Skin of body (tissue), 2 donors: Measurements from ENCODE around the gene PMIS2. TPM values are rescaled to one million over a fixed set of nuclear protein-coding genes. Genes with fewer than 3 reads are reported as not detected.
"Not testable (repeated sequence)": the region's sequence is repeated elsewhere in the genome, so short reads cannot be mapped to it uniquely, and the experiment has no call there.

Experiments used
- DNase-seq: peaks from one replicate; lab custom pipeline; 2025; lab: John Stamatoyannopoulos, UW
- total RNA-seq: library from RNA; depleted of rRNA; stranded (reverse); fragments of >200 nt; gene quantifications from one replicate; pipeline ENCODE4 v1.2.3, GENCODE V29; 2014

Gene PMIS2
- total RNA-seq, 1 donor from 2014 or later = not detected

DNA sequence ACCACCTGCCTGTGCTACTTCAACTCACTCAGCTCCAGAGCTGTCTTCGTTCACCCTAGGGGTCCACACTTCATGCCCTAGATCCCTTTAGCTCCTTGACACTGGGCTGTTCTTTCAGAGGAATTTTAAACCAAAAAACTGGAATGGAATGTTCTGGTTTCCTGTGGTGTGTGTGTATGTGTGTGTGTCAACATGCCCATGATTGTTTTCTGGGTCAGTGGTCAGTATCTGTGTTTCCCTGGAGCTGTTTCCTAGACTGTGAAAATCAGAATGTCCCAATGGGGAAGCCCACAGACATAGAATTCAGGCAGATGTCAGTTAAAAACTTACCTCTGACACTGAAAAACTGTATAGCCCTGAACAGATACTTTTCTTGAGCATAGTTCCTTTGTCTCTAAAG lies 1.3 kb downstream of the PMIS2 start:
- DNase-seq = no peak

DNA sequence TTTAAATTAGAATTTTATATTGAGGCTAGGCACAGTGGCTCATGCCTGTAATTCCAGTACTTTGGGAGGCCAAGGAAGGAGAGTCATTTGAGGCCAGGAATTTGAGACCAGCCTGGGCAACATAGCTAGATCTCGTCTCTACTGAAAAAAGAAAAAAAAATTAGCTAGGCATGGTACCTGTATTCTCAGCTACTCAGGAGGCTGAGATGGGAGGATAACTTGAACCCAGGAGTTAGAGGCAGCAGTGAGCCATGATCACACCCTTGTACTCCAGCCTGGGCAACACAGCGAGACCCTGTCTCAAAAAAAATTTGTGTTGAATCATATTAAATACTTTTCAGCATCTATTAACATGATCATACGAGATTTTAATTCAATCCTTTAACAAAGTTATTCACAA lies 4.9 kb downstream of the PMIS2 start:
- no peak for DNase-seq

DNA sequence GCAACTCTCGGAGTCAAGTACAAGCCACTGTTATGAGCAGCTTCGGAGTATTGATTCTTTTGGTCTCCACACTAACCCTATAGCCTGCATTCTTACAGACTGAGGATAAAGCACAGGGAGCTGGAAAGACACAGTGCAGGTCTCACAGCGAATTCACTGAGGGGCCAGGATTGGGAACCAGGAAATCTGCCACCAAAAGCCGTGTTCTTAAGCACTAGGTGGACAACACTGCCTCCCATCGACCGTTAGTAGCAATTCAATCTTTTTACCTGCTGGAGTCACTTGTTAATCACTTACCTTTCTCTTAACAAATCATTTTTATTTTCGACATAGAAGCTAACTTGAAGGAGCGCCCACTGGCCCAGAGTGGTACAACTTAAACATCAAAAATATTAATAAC lies 6.3 kb downstream of the PMIS2 start:
- DNase-seq = no peak

DNA sequence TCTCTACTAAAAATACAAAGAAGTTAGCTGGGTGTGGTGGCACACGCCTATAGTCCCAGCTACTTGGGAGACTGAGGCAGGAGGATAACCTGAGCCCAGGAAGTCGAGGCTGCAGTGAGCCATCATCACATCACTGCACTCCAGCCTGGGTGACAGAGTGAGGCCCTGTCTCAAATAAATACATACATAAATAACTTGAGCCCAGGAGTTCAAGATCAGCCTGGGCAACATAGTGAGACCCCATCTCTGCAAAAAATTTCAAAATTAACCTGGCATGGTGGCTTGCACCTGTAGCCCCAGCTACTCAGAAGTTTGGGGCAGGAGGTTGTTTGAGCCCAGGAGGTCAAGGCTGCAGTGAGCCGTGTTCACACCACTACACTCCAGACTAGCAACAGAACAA lies 9.1 kb downstream of the PMIS2 start:
- DNase-seq = not testable (repeated sequence)

DNA sequence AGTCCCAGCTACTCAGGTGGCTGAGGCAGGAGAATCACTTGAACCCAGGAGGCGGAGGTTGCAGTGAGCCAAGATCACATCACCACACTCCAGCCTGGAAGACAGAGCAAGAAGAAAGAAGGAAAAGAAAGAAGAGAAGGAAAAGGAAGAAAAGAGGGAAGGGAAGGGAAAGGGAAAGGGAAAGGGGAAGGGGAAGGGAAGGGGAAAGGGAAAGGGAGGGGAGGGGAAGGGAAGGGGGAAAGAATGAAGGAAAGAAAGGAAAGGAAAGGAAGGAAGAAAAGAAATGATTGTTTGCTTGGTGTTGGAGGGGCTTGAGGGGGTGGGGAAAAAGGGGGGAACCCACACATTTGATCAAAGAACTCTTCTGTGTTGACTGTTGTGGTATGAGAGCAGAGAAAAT lies 10.0 kb downstream of the PMIS2 start:
- no peak for DNase-seq

DNA sequence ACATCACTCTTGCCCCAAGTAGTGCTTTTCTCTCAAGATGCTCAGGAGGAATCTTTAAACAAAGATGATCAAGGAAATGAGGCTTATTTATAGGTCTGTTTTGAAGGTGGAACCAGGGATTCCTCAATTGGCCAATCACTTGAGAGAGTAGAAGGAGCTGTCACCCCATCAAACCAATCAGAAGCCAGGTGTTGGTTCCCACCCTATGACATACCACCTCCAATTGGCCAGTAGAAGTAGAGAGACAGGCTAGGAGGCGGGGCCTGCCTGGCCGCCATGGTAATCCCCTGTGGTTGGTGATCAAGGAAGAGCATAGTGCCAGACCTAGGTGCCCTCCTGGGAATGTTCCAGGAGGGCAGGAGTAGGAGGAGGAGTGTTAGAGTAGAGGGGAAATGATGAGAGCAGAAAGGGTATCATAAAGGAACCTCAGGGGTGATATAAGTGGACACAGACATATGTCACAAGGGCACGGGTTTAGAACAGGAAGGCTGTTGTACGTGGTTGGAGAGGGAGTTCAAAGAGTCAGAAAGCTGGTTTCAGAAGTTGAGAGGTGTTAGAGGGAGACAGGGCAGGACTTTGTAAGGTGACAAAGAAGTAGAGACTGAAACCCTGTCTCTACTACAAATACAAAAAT lies 10.5 kb downstream of the PMIS2 start:
- DNase-seq = no peak

DNA sequence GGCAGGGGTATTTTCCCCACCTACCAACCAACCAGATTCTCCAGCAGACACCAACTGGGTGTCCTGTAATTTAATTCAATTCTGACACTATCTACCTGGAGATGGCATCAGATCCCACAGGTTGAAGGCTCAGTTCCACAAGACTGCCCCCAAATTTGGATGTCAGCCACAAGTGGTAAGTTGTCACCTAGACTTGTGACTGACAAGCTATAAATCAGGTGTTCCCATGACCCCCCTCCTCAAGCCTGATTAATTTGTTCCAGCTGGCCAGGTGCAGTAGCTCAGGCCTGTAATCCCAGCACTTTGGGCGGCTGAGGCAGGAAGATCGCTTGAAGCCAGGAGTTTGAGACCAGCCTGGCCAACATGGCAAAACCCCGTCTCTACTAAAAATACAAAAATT lies 16.0 kb downstream of the PMIS2 start:
- DNase-seq = no peak

DNA sequence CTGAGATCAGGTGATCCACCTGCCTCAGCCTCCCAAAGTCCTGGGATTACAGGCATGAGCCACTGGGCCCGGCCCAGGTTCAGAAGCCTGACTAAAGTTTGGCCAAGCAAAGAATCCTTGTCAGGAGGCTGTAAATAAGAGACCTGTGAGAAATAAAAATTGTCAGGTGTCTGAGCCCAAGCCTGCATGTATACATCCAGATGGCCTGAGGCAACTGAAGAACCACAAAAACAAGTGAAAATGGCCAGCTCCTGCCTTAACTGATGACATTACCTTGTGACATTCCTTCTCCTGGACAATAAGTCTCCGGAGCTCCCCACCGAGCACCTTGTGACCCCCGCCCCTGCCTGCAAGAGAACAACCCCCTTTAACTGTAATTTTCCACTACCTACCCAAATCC lies 18.5 kb downstream of the PMIS2 start:
- not testable (repeated sequence) for DNase-seq

DNA sequence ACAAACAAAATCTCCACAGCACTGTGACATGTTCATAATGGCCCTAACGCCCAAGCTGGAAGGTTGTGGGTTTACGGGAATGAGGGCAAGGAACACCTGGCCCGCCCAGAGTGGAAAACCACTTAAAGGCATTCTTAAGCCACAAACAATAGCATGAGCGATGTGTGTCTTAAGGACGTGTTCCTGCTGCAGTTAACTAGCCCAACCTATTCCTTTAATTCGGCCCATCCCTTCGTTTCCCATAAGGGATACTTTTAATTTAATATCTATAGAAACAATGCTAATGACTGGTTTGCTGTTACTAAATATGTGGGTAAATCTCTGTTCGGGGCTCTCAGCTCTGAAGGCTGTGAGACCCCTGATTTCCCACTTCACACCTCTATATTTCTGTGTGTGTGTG lies 21.2 kb downstream of the PMIS2 start:
- DNase-seq = not testable (repeated sequence)

DNA sequence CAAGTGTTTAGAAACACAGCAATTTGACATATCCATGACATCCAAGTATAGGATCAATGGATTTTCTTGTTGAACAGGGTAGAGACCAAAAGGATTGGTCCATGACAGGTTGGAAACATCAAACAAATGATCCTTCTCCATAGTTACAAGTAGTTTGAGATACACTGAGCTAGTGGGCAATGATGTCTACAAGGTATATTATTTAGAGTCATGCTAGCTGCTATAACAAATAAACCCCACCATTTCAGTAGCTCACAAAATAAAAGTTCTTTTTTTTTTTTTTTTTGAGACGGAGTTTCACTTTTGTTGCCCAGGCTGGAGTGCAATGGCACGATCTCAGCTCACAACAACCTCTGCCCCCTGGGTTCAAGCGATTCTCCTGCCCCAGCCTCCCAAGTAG lies 21.7 kb downstream of the PMIS2 start:
- no peak for DNase-seq

DNA sequence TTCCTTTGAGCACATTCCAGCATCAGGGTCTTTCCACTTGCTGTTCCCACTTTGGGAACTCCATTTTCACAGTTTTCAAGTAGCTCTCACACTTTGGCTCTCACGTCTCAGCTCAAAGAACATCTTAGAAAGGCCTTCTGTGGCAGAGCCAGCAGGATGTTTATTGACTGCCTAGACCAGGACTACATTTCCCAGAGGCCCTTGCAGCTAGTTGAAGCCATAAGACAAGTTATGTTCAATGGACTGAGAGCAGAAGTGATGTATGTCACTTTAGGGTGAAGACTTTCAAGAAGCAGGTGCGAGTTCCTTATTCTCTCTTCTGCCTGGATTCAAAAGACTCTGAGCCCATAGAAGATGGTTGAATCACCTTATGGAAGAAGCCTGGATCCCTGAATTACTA lies 22.3 kb downstream of the PMIS2 start:
- no peak for DNase-seq

DNA sequence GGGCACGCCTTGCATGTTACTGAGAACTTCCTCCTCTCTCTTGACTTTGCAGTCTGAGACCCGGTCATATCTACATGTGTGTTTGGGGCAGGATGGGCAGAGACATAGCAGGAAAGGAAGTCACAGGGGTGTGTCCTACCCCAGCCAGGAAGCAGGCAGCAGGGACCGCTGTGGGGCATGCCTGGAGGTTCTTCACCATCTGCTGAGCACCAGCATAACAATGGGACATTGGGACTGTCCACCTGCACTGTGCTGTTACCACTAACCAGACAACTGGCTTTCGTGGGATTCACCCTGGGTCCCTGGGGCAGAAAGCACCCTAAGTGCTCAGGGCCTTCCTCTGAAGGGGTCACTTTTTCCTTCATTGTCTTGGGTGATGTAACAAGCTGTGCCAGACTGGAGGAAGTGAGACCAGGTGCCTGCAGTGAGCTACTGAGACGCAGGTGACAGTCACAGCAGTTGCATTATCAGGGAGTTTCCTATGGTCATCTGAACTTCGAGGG lies 23.9 kb downstream of the PMIS2 start:
- DNase-seq = no peak

DNA sequence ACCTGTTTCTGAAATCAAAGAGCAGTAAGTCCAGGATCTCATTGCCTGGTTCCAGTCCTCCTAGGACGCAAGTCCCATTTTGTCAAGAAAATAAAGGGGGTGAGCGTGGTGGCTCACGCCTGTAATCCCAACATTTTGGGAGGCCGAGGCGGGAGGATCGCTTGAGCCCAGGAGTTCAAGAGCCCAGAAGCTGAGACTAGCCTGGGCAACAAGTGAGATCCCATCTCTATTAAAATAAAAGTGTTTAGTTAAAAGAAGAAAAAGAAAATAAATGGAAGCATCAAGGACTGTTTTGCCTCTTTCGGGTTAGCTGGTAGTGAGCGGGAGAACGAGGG lies 26.2 kb downstream of the PMIS2 start:
- no peak for DNase-seq

DNA sequence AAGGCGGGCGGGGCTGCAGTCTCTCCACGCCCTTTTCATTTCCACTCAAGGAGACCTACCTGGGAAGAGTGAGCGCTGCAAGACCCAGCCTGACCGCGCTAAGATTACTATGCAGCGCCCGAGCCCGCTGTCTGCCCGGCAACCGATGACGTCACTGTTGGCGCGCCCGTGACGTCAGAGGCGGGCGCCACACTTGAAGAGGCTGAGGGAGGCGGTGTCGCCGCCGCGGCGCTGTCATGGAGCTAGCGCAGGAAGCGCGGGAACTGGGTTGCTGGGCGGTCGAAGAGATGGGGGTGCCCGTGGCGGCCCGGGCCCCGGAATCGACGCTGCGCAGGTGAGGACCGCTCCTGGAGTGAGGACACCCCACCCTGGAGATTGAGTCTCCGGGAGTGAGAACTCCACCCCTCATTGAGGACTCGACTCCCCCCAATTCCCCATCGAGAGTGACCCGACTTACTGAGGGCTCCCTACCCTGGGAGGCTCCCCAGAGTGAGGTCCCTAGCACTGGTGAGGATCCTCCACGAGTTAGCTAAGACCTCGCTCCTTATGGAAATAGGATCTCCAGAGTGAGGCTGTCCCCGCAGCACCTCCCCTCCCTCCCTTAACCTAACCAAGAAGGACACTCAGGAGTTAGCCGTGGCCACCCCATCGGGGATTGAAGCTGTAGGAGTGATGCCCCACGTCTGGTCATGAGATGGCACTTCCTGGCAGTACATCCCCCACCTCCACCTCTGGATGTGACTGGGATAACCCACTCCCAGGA lies 26.8 kb downstream of the PMIS2 start, which contains the start of gene HAUS5:
HAUS5 (plus strand) TSS at position 177 of the 763 bp plus-strand sequence; CDS start at position 237, 60 bp downstream.
- peak; percentile 82 for DNase-seq

DNA sequence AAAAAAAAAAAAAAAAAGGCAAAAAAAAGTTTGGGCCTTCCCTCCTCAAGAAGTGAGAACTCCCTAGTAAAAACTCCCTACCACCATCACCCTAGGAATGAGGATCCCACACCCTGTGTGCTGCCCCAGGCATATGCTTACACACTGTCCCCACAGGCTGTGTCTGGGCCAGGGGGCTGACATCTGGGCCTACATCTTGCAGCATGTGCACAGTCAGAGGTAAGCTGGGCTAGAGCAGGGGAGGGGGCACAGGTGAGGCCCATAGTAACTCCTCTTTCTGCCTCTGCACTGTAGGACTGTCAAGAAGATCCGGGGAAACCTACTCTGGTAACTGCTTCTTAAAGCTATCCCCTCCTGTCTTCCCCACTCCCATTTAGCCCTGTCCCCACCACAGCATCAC lies 27.6 kb downstream of the PMIS2 start:
- DNase-seq = no peak

DNA sequence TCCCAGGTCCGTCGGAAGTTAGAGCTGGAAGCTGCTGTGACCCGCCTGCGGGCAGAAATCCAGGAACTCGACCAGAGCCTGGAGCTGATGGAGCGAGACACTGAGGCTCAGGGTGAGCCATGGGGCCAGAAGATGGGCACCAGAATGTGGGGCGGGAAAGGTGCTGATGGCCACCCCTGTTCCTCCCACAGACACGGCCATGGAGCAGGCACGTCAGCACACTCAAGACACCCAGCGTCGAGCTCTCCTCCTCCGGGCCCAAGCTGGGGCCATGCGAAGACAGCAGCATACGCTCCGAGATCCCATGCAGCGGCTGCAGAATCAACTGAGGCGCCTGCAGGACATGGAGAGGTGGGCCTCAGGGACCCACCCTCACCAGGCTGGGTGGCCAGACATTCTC lies 29.1 kb downstream of the PMIS2 start:
- DNase-seq = no peak

DNA sequence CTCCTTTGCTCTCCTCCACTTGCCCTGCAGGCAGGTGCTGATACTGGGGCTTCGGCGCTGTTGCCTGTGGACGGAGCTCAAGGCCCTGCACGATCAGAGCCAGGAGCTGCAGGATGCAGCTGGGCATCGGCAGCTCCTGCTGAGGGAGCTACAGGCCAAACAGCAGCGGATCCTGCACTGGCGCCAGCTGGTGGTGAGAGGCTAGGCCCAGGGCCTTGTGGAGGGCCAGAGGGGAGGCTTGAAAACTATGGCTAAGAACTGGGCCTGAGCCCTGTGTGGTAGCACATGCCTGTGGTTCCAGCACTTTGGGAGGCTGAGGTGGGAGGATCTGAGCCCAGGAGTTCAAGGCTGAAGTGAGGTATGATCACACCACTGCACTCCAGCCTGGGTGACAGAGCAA lies 32.9 kb downstream of the PMIS2 start:
- DNase-seq = no peak

DNA sequence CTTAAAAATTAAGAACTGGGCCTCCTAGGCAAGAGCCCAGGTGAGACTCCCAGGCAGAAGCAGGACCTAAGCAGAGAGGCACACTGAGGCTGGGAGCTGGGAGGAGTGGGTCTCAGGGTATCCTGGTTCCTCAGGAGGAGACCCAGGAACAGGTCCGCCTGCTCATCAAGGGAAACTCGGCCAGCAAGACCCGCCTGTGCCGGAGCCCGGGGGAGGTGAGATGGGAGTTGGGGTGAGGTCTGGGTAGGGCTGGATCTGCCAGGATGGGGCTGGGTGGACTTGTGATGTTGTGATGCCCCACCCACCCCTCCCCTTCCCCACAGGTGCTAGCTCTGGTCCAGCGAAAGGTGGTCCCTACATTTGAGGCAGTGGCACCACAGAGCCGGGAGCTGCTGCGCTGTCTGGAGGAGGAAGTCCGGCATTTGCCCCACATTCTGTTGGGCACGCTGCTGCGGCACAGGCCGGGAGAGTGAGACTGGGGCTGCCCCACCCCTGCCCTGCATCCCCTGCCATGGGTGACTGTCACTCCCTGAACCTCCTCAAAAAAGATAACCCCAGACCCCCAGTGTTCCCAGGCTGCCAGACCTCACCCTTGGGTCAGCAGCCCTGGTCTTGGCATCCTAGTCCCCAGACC lies 33.4 kb downstream of the PMIS2 start:
- DNase-seq = no peak

DNA sequence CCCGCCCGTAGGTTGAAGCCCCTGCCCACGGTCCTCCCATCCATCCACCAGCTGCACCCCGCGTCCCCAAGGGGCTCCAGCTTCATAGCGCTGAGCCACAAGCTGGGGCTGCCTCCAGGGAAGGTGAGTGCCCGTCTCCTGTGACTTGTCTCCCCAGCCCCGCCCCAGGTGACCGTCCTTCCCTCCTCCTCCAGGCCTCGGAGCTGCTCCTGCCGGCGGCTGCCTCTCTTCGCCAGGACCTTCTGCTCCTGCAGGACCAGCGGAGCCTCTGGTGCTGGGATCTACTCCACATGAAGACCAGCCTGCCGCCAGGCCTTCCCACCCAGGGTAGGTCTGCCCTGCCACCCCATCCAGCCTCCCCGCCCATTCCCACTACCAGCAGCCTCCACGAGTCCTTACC lies 34.0 kb downstream of the PMIS2 start:
- no peak for DNase-seq

DNA sequence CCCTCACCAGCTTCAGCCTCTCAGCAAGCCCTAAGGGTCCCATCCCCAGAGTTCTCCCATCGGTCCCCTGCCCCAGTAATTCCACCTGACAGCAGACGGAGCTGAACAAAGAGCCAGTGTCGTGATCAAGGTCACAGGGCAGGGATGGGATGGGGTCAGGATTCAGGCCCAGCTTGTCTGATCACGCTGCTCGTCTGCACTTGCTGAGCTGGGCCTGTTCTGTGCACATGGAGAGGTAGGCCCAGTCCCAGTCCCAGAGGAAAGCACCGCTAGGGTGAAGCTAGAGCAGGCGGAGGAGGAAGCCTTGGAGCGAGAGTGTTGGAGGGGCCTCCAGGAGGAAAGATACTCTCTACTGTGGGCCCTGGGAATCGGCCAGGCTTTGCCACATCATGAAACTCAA lies 35.7 kb downstream of the PMIS2 start:
- no peak for DNase-seq

DNA sequence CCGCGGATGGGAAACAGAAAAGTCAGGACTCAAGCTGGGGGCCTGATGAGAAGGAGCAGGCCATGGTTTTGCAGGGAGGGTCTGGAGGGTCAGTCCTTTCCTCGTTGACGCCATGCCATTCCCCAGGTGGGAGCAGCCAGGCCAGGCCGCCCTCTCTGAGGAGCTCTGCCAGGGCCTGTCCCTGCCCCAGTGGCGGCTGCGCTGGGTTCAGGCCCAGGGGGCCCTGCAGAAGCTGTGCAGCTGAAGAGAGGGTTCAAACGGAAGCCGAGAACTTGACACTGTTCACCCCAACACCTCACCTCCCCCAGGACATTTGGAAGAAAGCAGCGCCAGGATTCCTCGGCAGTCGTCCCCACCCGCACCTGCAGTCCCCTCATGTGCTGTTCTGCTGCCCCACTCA lies 36.8 kb downstream of the PMIS2 start:
- DNase-seq = no peak

DNA sequence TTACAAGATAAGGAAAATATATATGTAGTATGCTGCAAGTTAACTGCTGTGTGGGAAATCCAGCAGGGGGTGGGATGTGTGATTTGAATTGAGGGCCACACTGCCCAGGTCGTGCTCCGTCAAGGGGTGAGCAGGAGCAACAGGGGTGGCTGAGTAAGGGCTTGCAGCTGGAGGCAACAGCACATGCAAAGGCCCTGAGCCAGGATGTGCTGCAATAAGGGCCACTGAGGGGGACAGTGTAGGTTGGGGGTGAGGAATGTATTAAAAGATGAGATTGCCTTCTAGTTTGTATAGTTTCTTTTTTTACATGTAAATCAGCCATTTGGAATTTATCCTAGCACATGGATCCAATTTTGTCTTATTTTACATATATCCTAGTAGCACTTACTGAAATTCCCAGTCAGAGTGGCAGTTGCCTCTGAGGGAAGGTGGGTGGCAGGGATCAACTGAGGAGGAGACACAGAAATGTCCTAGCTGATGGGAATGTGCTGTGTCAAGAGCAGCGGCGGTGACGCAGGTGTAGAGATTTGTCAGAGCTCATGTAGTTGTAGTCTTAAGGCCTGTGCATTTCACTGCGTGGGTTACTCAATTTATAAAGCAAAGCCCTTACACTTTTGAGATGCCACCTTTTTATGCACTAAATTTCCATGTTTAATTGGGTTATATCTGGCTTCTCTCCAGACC lies 37.5 kb downstream of the PMIS2 start:
- DNase-seq = no peak
